NCI-H1105 (cell line): ENCODE results near the gene GRB14.
"Not testable (repeated sequence)": the region's sequence is repeated elsewhere in the genome, so short reads cannot be mapped to it uniquely, and the experiment has no call there.

Experiments
- DNase-seq: peaks from one replicate; lab custom pipeline; 2025; lab: John Stamatoyannopoulos, UW

Gene GRB14

DNA sequence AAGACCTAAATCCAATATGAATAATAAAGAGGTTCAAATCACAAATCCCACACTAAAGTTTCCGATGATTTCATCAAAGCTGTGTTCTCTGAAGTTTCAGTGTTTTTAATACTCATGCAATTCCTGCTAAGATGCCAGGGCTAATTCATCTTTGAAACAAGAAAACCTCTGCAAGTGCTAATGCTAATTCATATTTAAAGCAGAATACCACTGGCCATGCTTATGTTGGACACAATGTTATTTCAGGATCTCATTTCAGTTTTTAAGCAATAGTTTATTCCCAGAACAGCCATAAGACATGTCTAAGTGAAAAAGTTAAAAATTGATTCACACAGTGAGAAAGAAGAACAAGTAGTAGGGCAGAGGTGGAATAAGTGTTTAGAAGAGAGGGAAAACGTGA is 62.8 kb downstream of the GRB14 start:
- no peak for DNase-seq

DNA sequence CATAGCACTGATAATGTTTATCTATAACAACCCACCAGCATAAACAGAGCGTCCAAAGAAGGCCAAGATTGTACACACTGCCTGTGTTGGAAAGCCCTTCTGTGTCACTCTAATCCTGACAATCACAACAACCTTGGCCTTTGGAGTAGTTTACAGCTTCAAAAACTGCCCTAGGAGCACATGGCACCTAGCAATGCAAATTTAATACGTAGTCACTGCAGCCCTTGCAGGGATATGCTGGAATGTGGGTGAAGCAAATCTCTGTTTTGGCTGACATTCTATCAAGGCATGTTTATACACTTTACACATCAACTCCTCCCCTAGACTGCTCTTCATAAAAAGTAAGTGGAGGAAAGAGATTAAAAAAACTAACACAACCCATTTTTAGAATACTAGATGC is 66.8 kb downstream of the GRB14 start:
- DNase-seq: no peak

DNA sequence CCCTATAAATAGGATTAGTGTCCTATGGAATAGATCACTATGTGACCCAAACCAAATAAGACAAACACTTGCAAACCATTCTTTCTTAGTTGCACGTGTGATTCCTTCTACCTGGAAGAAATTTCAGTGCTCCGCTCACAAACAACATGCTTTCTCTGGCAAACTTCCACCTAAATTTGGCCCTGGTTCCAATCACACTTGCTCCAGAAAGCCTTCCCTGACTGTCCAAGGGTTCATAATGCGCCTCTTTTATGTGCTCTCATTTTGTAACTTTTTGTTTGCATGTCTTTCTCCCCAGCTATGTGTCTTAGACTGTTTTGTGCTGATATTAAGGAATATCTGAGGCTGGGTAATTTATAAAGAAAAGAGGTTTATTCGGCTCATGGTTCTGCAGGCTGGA is 69.8 kb downstream of the GRB14 start:
- no peak for DNase-seq

DNA sequence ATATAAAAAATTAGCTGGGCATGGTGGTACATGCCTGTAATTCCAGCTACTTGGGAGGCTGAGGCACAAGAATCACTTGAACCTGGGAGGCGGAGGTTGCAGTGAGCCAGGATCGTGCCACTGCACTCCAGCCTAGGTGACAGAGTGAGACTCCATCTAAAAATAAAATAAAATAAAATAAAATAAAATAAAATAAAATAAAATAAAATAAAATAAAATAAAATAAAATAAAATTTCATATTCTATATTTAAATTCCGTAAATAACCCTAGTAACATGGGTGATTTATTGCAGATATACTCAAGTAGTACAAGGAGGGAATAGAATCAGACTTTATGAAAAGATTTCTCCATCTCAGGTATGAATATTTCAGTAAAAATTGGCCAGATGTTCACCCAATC is 71.6 kb downstream of the GRB14 start:
- not testable (repeated sequence) for DNase-seq

DNA sequence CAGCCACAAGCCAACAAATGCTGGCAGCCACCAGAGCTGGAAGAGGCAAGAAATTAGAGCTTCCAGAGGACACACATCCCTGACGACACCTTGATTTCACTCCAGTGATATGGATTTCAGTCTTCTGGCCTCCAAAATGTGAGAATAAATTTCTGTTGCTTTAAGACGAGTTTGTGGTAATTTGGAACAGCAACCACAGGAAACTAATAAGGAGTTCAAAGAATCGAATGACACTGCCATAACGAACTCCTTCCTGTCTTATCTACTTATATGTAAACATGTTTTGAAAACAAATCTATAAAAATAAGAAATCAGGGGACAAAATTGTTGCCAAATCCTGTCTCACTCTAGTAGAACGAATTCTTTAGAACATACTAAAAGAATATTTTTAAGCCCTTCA is 75.8 kb downstream of the GRB14 start:
- no peak for DNase-seq

DNA sequence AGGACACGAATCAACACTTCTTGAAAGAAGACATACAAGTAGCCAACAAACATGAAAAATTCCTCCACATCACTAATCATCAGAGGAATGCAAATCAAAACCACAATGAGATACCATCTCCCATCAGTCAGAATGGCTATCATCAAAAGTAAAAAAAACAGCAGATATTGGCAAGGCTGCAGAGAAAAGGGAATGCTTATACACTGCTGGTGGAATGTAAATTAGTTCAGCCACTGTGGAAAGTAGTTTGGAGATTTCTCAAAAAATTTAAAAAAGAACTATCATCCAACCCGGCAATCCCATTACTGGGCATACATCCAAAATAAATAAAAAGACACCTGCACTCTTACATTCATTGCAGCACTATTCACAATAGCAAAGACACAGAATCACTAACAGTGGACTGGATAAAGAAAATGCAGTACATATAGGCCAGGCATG is 78.7 kb downstream of the GRB14 start:
- DNase-seq: peak; percentile 19

DNA sequence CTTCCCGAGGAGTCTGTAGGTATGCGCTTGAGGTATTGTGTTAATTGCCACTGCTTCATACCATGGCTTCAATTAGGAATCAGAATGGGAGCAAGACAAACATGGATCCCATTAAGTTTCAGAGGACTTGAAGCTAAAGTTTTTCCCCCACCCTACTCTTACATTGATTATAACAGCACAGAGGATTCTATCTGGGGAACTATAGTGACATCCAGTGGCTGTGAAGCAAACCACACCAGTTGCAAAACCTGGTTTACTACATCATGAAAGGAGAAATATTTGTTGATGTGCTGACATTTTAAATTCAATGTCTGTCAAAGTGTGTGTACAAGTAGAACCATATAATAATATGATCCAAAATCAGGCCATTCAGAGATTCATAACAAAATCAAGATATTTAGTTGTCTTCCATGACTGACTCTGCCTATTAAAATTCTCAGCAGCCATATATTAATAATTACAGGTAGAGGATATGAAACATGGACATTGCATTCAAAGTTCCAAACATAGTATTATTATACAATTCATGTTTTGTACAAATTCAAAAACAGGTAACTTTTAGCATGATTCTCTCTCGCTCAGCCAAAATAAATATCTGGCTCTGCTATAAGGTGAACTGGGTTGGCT is 82.9 kb downstream of the GRB14 start:
- peak; percentile 6 for DNase-seq

DNA sequence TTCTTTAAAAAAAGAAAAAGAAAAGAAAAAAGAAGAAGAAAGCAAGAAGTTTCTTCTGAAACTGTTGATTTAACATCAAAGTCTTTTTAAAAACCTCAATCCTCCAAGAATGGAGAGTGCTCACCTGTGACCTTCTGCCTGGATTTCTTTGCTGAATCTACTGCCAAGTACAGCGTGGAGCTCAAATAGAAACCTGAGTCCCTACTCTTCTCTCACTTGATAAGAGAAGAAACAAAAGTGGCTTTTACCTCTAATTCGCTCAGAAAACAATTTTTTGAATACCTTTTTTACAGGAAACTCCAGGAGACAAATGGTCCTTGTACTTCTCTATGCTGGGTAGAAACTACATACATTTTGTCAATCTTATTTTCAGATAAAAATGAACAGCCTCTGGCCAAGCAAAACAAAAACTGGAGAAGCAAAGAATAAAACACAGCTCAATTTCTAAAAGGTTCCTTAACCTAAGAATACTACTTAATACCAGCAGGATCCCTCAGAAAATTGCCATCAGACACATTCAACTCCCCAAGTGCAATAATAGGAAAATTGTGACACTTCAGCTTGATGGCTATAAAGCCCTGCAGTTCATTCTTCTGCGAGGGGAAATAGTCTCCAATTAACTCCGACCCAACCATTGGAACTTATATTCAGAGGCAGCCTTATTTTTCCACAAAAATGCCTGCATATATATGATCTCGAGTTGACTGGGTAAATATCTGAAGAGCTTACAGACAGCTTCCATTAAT is 85.8 kb downstream of the GRB14 start:
- DNase-seq: no peak

DNA sequence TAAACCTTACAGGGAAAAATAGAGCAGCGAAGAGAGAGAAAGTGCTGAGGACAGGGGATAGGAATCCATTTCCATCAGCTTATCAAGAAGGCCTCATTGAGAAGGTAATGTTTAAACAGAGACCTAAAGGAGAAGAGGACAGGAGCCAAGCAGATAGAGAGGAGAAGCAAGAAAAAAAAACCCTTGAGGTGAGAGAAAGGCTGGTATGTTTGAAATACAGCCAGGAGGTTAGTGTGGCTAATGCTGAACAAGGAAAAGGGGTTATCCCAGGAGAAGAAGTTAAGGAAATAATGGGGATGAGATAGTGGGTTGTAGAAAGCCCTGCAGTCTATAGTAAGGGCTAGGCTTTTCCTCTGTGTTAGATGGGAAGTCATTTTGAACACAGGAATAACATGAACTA is 90.8 kb downstream of the GRB14 start:
- no peak for DNase-seq

DNA sequence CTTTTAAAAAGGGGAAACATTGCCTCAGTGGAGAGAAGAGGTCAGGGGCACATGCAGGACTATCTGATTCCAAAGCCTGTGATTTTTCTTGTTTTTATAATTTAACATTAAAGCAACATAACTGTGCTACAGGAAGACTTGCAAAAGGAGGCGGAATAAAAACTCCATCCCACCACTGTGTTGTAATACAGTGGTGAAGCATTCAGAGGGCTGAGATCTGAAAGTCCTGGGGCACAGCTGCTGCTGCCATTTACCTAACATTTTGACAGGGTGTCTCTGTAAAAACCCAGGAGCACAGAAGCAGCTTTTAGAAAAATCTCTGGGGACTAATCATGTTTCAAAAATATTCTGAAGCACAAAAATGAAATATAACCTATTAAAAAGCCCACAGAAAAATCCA is 97.6 kb downstream of the GRB14 start:
- no peak for DNase-seq

DNA sequence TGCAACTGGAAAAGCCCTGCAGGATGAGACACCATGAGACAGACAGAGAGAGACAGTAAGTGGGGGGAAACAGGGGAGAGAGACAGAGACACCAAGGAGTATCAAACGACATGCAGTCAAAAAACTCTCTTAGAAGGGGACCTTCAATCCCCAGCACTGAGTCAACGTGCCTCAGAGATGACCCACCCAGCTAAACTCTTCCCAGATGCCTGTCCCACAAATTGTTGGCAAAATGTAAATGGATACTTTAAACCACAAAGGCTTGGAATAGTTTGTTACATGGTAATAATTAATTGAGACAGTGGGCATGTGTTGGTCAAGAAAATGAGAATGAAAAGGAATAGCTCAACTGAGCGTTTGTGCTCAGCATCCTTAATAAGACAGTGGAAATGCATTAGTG is 98.3 kb downstream of the GRB14 start:
- no peak for DNase-seq

DNA sequence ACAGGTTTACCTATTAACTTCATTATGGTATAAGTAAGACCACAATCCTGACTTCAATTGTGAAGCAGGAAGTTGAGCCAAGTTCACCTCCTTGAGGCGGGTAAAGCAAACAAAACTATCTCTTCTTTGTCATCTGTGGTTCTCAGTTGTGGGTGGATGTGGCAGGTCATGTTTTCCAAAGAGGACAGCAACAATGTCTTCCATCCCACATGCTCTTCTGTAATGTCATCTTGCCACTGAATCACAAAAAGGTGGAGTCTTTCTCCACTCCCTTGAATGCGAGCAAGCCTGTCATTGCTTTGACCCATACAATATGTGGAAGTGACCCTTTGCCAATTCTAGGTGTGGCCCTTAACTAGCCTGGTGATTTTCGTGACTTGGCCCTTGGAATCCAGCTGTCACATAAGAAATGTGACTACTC is 98.7 kb downstream of the GRB14 start:
- no peak for DNase-seq

DNA sequence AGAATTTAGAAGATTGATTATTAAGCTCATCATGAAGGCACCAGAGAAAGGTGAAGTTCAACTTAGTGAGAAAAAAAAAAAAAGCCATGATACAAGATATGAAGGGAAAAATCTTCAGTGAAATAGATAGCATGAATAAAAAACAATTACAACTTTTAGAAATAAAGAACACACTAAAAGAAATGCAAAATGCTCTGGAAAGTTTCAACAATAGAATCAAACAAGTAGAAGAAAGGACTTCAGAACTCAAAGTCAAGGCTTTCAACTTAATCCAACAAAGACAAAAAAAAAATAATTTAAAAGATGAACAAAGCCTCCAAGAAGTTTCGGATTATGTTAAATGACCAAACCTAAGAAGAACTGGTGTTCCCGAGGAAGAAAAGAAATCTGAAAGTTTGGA is 105.5 kb downstream of the GRB14 start:
- no peak for DNase-seq

DNA sequence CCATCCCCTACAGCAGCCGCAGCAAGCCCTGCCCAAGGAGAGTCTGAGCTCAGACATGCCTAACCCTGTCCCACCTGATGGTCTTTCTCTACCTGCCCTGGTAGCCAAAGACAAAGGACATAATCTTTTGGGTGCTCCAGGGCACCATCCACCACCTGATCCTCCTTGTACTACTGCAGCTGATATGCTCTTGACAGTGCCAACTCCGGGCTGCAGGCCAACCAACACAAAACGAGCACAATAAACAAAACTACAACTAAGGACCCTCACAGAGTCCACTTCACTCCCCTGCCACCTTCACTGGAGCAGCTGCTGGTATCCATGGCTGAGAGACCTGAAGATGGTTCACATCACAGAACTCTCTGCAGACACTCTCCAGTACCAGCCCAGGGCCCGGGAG is 106.3 kb downstream of the GRB14 start:
- no peak for DNase-seq

DNA sequence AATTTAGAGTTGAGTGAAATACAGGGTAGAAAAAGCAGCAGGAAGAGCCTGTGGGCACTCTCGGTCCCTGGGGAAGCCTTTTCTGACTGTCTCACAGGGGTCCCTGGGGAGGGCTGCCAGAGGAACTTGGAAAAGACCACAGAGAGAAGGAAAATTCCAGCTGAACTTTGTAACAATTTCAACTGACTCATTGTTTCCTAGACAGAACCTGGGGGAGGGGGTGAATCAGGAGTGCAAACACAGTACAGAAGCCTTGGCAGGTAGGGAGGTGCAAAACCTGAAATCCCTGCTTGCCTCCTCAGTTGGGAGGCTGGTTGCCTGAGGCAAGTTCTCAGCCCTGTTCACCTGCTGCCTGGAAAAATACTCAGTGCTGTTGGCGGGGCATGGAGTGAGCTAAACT is 106.8 kb downstream of the GRB14 start:
- DNase-seq: no peak

DNA sequence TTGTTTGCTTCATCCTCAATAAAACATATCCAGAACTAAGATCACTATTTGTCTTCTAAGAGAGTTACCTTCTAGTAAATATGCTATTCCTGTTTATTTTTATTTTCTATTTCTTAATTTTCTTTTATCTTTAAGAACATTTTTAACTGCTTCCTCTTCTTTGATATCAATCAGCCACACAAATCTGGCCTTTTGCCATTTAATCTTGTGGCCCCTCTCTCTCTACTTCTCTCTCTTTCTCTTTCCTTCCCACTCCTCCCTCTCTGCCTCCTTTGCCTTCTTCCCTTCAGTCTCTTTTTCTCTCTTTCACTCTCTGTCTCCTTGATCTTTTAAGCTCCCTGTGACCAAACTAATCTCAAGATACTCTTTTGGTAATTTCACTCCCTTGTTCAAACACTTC is 108.4 kb downstream of the GRB14 start:
- DNase-seq: no peak

DNA sequence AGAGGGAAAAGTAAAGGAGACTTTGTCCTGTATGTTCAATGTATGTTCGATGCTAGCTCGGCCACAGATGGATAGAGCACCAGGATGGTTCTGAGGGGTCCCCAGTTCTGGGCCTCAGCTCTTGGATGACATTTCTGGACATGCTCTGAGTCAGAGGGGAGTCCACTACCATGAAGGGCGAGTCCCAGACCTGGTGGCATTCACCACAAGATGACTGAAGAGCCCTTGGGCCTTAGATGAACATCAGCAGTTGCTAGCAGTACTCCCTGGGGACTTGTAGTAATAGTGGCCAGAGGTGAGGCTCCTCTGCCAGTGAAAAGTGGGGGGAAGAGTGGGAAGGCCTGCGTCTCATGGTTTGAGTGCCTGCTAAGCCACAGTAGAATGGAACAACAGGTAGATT is 109.5 kb downstream of the GRB14 start:
- DNase-seq: no peak

DNA sequence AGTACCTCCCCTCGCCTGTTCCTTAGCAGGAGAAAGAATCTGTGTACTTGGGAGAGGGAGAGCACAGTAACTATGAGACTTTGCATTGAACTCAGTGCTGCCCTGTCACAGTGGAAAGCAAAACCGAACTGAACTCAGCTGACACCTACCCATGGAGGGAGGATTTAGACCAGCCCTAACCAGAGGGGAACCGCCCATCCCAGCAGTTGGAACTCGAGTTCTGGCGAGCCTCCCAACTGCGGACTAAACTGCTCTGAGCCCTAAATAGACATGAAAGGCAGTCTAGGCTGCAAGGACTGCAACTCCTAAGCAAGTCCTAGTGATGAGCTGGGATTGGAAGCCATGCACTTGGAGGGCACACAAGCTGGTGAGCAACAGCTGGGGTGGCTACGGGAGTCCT is 110.4 kb downstream of the GRB14 start:
- no peak for DNase-seq

DNA sequence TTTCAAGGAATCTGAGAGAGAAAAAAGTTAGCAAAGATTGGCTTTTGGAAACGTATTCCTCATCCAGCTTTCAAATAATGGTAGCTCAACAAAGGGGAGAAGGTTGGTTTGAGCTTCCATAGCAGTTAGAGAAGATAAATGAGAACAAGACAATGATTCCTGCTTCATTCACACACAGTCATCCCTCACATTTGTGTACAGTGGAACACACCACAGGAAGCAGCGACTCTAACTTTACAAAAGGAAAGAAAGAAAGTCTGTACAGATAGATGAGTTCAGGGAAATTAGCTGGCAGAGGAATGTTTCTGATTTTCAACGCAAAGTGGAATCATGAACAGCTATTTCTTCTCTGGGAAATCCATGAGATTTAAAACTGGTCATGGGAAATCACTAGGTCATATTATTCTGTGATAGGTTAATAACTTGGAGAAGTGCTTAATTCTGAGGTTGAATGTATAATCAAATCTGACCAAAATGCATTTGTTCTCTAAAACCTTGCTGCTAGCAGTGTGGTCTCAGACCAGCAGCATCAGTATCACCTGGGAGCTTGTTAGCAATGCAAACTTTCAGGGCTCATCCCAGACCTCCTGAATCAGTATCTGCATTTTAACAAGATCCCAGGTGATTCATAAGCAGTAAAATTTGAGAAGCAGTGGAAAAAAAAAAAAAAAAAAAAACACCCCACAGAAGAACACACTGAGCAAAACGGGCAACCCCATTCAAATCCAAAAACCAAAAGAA is 112.0 kb downstream of the GRB14 start:
- DNase-seq: no peak

DNA sequence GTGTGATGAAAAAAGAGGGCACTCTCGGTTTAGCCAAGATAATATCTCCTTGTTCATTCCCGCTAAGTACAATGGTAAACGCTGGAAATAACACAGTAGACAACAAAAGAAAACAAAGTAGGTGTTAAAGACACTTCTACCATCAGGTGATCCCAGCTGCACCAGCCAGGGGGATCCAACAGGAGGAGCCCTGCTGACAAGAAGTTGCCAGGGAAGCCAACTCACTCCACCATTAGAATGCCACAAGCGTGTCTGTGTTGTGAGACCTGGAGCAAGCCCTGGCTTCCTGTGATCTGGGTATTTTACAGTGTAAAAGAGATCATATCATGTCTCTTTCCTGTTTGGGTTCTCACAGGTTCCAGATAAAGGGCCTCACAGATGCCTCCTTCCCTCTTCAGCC is 117.0 kb downstream of the GRB14 start:
- DNase-seq: no peak

DNA sequence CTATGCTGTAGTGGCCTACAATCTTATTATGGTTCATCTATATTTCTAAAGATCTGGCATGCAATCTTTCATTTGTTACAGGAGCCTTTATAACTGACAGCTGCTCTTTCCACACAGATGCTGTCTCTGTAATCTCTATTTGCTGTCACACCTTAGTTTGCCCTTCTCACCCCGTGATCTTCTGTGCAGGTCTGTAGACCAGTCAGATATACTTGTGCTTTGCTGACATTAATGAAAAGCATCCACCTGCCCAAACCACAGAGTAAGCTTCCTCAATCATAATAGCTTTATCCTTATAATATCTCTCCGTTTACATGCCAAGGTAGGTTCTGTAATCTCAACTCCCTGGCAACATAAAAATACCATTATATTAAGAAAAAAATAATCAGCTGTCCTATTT is 122.4 kb downstream of the GRB14 start:
- DNase-seq: no peak

DNA sequence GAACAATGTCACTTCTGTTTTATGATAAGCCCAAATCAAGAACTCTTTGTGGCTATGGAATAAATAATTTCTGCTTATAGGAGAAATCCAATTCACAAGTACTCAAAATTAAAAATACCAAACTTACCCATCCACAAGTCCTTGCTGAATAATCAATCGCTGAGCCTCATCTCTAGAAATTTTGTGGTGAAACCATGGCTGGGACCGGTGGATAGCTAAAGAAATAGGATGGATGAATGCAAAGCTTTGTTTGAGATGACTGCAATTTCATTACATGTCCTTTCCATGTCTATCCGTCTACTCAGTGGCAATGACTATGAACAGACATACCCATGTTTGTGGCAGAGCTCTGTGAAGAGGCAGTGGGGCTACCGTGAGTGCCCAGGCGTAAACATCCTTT is 124.4 kb downstream of the GRB14 start:
- DNase-seq: no peak

DNA sequence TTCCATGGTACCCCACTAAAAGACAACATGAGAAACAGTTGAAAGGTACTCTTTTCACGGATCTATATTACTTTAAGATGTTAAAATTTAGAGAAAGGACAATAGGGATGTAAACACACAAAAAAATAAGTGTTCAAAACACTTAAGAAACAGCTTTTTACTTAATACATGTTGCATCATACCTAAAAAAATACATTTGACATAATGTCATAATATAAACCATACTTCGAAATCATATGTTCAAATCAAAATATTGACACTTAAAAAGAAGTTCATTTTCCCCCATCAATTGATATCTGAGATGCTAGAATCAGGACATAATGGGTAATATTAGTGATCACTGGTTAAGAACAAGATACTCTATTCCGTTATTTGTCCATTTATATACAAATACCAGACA is 124.9 kb downstream of the GRB14 start:
- no peak for DNase-seq
